GM10847 (cell line): ENCODE results near the gene SNAPC5.

Experiments used
- POLR2A ChIP-seq: IDR thresholded peaks from 2 replicates; pipeline ENCODE4 v1.6.1; 2011; ENCODE audit not compliant: insufficient read length; ENCODE audit errors: extremely low read depth

Gene SNAPC5

DNA sequence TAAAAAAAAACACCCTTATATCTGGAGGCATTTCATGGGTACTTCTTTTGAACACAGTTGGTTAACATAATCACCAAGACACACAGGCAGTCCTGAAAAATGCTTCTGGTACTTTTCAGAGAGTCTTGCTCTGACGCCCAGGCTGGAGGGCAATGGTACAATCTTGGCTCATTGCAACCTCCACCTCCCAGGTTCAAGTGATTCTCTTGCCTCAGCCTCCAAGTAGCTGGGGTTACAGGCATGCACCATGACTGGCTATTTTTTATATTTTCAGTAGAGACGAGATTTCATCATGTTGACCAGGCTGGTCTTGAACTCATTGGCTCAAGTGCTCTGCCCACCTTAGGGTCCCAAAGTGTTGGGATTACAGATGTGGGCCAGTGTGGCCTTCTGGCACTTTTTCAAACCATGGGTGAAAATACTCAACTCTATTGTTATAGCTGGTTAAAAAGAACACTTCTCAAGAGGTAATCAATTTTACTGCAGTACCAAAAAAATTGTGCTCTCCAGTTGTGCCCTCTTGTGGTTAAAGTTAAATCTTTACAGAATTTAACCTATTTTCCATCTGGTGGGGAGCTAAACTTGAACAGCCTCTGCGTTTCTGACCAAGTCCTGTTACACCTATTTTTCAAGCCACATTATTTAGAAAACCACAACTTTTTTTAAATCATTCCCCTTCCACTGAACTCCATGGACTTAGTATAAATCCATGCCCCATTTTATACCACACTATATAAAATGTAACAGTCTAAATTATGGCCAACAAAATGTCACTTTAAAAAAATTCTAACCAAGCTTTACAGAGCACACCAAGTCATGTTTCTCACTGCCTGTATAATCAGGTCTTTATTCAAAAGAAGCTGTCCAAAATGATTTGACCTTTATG lies 1.2 kb upstream of the SNAPC5 start:
- no peak for TF ChIP-seq POLR2A

DNA sequence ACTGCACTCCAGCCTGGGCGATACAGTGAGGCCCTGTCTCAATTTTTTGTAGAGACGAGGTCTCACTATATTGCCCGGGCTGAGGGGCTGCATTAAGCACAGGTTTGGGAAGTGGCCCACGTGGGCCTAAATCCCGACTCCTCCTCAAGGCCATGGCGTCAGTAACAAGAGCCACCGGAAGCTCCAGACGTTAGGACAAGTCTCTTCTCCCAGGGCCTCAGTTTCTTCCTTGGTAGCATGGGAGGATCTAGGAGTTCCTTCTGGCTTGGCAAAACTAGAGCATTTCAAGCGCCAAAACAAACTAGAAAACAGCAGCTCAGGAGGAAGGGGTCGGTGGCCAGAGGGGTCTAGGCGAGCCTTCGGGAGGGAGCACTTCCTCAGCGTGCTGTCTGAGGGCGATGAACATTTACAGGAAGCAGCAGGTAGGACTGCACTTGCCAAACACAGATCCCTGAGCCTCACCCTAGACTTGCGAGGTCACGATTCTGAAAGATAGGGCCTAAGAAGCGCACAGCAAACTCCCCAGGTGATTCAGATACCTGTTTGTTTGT lies 536 bp downstream of the SNAPC5 start:
- TF ChIP-seq POLR2A: no peak

DNA sequence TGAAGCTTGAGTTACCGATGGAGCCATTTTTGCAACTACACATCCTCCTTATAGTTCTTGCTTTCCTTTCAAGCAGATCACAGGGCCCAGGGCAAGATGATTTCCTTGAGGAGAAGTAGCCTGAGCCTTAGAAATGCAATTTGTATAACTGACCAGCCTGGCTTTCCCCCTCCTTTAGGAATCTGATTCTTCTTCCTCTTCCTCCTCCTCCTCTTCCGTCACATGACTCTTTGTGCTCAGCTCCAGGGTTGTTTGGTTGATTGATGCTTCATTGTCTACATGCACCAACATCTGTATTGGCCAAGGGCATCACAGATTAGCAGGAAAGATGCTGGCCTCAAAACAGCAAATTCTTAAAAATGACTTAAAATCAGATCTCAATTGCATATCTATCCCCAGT lies 3.3 kb downstream of the SNAPC5 start:
- TF ChIP-seq POLR2A: no peak

DNA sequence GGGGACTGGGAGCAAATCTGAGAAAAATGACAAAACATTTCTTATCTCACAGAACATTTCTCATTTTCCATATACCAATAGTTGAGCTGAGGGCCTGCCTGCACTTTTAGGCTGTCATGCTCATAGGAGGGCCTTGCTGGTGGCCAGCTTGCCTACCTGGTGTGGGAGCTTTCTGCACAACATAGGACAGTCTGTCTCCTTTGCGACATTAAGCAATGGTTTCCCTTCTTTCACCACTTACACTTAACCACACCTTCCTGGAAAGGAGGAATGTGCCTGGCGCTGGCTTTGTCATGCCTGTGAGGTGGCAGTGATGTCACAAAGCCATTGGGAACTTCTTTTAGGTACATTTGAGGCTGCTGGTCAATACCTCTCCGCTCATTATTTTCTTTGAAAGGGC lies 5.7 kb downstream of the SNAPC5 start:
- TF ChIP-seq POLR2A: no peak

DNA sequence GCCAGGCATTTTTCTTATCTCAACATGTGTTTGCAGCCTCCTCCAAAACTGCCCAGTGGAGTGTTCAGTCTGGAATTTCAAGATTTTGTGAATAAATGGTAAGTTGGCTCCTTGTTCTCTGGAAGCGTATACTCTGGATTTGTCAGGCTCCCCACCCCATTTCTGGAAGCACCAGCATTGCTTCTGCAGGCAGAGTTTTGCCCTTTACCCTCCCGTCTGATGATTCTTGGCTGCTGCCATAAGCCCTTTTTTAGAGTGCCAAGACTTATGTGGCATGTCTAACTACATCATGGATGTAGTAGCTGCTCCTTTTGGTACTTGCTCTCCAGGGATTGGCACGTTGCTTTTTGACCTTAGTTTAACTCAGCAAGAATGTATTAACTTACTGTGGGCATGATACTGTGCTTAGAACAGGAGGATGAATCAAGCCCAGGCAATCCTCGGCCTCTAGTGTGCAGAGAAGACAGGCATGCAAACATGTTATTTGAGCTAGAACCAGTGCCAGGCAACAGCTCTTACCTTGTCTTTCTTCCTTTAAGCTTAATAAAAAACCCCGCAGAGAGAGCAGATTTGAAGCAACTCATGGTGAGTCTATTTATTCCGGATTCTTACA lies 8.3 kb downstream of the SNAPC5 start:
- no peak for TF ChIP-seq POLR2A

DNA sequence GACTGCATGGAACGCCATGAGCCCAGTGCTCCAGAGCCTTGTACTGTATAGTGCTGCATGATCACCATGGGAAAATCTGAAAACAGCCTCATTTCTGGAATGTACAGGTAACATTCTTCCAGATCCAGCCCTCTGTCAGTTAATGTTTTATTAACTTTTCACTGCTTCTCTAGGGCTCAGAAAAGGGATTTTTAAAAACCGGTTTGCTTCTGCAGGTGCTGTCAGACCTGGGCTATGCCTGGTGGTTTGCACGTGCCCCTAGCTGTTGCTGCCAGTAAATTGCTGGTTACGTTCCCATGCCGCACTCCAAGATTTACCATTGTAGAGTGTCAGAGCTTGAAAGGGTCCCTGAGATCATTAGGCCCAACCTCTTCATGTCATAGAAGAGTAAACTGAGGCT lies 9.0 kb downstream of the SNAPC5 start:
- no peak for TF ChIP-seq POLR2A

DNA sequence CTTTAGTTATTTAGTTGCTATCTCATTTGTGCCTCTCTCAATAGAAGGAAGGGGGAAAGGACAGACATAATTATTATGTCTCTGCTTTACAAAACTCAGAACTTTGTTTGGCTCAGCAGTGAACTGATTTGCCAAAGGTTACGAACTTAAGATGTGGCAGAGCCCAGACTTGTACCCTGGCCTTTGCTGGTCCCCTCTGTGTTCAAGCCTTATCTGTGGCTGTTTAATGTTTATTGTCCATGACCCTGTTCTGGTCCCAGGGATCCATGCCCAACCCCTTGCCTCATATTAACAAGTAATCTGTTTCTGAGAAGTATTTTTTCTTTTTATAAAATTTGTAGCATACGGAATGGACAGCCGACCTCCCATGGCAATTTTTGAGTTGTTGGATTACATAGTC lies 10.7 kb downstream of the SNAPC5 start:
- TF ChIP-seq POLR2A: no peak

DNA sequence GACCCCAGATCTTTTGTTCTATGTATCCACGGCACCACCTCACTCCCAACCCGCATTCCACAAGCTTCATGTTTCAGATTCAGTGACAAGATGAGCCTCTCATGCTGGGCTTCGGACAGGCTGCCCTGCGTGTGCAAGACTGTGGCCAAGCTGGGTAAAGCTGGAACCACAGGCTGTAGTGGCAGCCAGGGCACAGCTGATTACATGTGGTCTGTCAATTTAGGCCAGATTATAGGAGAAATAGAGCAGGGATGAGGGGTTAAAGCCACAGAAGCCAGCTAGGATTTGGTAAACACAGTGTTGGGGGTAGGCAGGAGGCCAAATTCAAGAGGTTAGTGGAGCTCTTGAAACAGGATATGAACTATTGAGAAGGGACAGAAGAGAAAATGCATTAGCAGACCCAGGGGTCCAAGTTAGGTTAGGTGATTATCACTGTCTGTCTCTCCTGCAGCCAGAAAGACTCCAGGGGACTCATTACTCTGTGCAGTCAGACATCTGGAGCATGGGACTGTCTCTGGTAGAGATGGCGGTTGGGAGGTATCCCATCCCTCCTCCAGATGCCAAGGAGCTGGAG lies 12.9 kb downstream of the SNAPC5 start:
- no peak for TF ChIP-seq POLR2A

DNA sequence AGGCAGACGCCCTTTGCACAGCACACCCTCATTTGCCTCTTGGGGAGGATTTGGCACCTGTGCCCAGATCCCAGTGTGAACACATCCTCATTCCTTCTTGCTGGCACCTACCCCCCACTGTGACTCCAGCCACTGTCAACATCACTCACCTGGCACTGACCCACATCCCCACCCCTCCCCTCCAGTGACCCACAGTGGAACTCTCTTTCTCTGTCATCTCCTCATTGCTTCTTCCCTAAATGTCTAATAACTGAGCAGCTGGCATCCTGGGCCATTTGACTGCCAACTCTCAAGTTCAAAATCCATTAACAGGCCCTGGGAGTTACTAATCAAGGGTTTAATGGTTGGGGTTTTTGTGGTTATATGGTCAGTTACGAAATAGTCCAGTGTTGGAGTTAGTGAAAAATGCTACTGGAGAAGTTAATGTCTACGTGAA lies 14.4 kb downstream of the SNAPC5 start:
- no peak for TF ChIP-seq POLR2A

DNA sequence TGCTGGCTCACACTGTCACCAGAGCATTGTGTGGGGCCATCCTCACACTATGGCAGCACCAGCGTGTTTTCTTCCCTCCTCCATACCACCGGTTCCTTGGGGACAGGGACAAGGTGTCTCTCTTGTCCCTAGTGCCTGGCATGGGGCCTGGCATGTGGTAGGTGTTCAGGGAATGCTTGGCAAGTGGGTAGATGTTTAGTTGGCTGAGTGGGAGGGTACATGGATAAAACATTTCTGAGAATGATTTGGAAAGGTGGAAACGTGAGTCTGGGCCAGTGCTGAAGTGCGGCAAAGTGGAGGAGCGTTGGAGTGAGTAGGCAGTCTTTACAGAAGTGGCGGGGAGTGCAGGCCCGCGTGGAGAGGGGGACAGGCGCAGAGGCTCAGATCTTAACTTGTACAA lies 15.0 kb downstream of the SNAPC5 start:
- TF ChIP-seq POLR2A: no peak

DNA sequence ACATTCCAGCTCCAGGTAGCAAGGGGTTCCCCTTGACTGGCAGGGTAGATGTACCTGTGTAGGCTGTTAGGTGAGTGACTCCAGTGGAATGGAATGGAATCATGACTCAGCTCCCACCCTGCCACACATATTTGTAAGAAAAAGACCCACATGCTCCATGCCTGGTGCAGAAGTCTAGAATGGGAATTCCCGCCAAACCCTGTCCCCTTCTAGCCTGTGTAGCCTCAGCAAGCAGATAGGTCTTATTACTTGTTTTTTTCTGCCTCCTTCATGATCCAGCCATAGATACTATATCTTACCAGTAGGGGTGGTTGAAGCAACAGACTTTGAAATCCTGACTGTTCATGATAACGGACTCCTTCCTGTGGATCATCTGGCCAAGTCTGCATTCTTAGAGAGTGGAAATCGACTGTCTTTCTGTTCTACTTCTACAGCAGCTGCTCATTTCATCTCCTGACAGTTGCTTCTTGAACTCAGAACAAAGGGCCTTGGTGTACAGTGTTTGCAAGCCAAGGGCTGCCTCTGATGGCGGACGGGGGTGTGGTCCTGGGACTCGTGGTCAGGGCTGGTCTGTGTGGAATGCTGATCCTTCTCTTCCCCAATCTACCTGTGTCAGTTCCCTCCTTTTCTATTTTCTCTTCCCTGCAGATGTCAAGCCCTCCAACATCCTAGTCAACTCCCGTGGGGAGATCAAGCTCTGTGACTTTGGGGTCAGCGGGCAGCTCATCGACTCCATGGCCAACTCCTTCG lies 16.3 kb downstream of the SNAPC5 start:
- TF ChIP-seq POLR2A: no peak

DNA sequence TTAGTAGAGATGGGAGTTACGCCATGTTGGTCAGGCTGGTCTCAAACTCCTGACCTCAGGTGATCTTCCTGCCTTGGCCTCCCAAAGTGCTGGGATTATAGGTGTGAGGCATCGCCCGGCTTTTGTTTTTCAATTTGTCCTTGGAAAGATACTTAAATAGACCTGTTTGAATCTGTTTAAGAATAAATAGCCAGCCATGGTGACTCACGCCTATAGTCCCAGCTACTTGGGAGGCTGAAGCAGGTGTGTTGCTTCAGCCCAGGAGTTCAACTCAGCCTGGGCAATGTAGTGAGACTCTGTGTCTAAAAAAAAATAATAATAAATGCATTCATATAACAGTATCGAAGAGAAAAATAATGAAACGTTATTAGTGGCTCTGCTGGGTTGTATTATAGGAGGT lies 17.3 kb downstream of the SNAPC5 start:
- TF ChIP-seq POLR2A: no peak

DNA sequence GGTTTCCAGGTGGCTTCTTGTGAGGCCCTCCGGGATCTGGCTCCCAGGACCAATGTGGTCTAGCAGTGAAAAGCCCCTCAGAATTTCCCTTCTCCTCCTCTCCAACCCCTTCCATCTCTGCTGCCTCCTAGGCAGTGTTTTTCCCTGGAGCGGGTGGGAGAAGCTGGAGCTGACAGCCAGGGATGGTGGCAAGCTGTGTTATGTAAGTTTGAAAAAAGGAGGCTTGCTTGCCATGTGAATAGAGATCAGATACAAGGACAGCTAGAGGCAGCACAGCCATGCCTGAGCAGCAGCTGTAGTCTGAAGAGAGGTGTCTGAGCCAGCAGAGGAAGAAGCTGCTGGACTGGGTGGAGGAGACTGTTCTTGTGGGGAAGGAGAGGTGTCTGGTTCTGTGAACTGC lies 20.6 kb downstream of the SNAPC5 start:
- TF ChIP-seq POLR2A: no peak

DNA sequence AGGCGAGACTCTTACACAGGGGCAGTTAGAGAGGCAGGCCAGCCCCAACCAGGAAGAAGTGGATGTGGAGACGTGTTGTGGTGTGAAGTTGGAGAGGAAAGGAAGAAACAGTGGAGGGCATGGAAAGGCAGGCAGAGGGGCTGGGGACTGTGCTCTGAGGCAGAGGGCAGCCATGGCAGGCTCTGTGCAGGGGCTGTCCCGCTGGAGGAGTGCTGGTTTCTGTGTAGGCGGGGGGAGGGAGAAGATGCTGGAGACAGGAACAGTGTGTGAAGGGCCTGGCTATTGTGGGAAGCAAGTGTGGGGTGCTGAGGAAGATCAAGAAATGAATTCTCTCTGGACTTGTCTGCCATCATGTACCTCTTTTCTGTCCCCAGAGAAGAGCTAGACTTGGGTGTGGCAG lies 21.0 kb downstream of the SNAPC5 start:
- no peak for TF ChIP-seq POLR2A

DNA sequence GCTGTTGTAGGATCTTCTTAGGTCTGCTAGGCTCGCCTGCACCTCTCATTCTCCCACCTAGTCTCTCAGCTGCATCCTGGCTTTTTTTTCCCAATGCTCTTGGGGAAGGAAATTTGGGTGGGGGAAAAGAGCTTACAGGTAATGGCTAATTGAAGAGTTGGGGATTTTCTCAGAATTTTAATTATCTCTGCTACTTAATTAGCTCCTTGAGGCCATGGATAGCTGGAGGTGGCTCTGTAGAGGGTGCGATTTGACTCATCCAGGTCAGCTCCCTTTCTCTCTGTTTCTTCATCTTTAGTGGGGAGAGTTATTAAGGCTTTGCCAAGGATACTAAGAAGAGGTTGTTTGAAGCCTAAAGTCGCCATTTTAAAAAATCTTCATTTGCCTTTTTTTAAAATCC lies 22.6 kb downstream of the SNAPC5 start:
- no peak for TF ChIP-seq POLR2A
